Stimulated activated CD8-positive, alpha-beta memory T cell treated with anti-CD3 and anti-CD28 coated beads, Interleukin-4, amount 100 ng/mL, for 4 hours (primary cell): Measurements from ENCODE around the gene FLNB.
"Not testable (repeated sequence)": the region's sequence is repeated elsewhere in the genome, so short reads cannot be mapped to it uniquely, and the experiment has no call there.

Source experiments
- DNase-seq, 2 donors: peaks; one replicate each; pipeline ENCODE4 v3.0.0-alpha.2; 2020; ENCODE audit warnings: low read depth in 2 of 2, low spot score in 1 of 2

FLNB gene

DNA sequence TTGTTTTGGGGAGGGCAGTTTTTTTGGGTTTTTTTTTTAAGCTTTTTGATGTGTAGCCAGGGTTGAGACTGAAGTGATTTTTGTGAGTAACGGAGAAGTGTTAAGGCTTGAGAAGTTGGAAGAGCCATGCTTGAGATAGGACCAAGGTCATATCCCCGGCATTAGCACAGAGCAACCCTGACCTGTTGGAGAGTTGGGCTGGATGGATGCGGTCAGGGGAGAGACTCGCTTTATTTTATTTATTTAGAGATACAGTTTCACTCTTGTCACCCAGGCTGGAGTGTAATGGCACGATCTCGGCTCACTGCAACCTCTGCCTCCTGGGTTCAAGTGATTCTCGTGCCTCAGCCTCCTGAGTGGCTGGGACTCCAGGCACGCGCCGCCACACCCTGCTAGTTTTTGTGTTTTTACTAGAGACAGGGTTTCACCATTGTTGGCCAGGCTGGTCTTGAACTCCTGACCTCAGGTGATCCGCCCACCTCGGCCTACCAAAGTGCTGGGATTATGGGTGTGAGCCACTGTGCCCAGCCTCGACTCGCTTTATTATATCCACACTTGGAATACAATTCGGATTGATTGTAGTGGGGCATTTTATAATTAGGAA, 43.5 kb downstream of the FLNB start:
- not testable (repeated sequence) for DNase-seq

DNA sequence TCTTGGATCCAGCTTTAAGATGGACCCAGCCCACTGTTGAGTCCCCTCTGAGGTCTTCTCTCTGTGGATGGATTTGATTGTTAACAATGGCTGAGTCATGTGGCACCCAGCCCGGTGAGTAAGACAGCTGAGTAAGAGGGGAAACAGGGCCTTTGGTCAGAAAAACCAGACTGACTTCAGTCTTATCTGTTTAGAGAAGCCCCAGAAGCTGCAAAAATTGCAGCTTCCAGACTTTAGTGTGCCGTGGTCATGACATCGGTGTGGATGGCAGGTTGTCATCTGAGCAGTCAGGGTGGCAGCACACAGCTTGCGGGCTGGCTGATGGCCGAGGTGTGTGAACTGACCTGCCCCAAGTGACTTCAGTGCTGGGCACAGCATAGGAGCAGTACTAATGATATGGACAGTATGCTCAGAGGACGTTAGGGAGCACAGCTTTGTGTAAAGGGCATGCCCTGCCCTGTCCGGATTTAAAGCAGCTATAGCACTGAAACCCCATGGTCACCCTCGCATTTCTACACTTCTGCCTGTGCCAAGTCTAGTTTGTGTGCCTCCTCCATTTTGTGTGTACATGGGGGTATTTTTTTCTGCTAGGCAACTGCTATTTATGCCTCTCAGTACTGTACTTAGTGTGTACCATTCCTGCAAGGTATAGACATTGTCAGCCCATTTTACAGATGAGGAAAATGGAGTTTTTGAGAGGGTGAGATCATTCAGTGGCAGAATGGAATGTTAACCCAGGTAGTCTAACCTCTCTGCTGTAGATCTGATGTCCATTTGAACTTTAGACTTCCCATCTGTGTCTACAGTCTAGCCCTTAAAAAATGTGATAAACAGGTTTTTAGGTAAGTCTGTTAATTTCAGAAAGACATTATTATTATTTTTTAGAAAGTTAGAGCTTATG, 44.4 kb downstream of the FLNB start:
- peak in 1 of 2 donors; percentile 8 for DNase-seq

DNA sequence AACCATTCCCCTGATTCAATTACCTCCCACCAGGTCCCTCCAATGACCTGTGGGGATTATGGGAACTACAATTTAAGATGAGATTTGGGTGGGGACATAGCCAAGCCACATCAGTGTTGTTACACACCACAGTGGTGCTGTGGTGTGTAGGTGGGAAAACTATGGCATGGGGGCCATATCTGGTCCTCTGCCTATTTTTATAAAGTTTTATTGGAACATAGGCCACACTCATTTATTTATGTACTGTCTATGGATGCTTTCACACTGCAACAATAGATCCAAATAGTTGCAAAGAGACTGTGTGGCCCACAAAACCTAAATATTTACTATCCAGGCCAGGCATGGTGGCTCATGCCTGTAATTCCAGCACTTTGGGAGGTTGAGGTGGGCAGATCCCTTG, 46.4 kb downstream of the FLNB start:
- DNase-seq = no peak

DNA sequence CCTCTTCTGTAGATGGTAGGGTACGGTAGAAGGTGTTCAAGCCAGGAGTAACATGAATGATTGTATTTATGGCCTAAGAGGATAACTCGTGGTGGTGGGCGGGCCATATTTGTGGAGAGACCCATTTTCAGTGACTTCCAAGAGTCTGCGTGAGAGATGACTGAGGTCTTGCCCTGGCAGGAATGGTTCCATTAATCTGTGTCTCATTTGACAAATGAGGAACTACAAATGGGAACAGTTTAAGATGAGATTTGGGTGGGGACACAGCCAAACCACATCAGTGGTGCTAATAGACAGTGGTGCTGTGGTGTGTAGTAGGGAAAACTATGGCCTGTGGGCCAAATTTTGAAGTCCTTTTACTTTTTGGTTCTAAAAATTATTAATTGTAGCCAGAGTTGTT, 47.1 kb downstream of the FLNB start:
- DNase-seq = no peak

DNA sequence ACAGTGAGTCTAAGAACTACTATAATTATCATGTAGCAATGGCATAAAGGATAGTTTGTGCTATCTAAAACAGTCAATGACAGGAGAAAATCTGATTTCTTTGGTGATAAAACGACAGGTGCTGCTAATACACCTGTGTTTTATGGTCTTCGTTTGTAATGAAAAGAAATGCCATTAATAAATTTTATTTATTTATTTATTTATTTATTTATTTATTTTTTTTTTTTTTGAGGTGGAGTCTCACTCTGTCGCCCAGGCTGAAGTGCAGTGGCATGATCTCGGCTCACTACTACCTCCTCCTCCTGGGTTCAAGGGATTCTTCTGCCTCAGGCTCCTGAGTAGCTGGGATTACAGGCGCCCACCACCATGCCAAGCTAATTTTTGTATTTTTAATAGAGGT, 47.7 kb downstream of the FLNB start:
- DNase-seq = not testable (repeated sequence)

DNA sequence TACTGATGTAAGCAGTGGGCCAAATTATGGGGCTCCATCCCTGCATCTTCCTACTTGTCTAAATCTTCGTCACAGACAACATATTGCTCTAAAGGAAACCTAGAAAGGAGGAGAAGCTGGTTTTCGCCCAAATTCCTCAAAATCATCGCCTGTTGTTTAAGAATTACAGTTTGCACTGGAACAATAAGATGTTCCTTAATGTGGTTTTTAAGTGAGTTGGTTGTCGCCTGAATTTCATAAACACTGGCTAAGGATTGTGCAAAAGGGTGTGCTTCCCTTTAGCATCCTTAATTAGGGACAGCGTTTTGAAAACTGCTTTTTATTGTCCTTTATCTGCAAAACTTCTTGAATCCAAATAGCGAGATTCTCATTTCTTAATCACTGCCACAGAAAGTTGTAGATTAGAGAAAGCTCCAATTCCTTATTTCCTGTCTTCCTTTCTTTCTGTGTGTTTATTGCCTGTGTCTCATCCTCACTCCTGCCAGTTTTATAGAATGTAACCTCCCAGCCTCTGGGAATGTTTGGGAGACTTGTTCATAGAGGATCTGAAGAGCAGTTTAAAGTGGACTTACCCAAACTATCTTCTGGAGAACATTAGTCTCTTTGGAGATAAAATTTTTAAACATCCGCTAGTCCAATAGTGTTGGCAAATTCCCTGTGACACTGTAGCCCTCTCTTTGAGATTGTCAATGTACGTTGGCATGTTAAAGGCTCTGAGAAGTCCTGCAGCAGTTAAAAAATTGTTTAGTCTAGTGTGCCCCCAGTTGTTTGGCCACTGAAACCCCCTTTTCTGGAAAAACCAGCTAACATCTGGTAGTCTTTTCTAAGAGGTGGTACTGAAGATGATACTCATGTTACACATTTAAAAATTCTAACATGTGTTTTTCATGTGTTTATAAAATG, 50.4 kb downstream of the FLNB start:
- no peak for DNase-seq

DNA sequence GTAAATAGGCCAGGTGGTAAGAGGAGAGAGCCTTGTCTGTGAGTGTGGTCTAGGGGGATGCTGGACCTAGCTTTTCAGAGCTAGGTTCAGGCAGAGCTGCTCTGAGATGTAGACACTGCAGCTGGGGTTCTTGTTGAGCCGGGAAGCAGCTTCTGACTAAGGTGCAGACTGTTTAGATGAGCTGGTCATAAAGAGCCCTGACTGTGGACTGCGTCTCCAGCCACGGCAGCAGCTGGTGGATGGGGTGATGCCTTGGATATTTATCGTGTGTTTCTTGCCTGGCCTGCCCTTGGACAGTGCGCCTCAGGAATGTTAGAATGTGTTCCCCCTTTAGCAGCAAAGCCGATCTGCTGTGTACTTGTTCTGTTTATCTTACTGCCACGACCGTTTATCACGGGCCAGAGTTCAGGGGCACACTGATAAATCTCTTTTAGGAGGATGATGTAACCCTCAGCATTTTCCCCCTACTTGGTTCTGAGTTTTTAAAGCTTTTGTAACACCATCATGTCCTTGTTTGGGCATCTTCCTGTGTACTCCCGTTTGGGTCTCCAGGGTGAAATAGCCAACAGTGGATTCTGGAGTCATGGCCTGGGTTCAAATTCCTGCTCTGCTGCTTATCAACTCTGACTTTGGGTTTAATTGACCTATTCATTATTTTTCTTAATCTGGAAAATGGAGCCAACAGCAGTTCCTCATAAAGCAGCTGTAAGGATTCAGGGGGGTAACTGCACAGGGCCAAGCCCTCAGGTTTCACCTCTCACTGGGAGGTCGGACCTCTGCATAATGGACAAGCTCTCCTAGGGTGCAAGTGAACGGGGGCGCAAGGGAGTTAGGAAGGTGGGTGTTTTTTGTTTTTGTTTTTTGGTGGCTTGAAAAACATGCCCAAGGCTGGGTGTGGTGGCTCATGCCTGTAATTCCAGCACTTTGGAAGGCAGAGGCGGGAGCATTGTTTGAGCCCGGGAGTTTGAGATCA, 51.4 kb downstream of the FLNB start:
- DNase-seq = no peak

GRCh38 chr3:58062472-58062871, 54.2 kb downstream of the FLNB start:
- DNase-seq = no peak

DNA sequence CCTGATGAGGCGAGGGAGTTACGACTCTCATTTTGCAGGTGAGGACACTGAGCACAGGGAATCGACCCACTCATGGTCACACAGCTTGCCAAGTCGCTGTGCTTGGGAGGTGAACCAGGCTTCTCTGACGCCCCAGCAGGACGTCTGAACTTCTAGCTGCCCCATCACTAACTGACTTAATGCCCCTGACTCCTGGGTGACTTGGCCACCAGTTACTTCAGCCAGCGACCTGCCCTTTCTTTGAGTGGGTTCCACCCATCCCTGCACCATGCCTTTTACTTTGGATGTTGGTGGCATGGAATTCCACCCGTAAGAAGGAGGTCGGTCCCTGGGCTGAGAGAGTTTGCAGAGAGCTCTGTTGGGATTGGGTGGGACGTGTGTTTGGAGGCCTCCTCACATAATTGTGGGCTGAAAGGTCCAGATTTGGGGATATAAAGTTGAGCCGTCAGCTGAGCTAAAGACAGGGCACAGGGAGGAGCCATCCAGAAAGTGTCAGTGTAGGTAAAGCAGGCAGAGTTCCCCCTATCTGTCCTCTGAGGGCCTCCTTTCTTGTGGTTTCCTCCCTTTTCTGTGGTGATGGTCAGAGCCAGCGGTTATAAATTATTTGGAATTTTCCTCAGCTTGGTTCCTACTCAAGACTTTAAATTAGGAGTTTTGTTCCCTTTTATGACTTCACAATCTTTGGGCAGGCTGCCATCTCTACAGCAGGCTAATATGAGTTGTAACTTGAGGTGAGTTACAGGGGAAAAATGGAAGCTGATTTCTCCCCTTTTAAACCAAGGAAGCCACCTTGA, 55.0 kb downstream of the FLNB start:
- DNase-seq = no peak

GRCh38 chr3:58064923-58065638, 56.9 kb downstream of the FLNB start:
- DNase-seq = no peak

- no peak for DNase-seq
Observed at GRCh38 chr3:58065700-58066167, 57.5 kb downstream of the FLNB start.

DNA sequence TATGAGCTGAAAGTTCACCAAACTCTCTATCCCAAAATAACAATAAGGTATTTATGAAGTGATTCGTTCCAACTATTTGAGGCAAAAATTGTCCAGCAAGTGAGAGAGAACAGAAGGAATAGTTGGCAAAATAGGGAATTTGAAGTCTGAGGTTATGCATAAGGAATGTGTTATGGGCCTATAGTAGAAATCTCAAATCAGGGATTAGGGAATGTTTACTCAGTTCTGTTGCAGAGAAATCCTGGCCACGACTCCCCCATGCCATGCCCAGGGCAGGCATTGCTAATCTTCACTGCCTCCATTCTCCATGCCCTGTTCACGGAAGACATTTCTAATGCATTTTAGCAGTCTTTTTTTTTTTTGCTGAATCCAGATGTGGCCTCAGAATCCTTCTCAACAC, 58.6 kb downstream of the FLNB start:
- DNase-seq = no peak

DNA sequence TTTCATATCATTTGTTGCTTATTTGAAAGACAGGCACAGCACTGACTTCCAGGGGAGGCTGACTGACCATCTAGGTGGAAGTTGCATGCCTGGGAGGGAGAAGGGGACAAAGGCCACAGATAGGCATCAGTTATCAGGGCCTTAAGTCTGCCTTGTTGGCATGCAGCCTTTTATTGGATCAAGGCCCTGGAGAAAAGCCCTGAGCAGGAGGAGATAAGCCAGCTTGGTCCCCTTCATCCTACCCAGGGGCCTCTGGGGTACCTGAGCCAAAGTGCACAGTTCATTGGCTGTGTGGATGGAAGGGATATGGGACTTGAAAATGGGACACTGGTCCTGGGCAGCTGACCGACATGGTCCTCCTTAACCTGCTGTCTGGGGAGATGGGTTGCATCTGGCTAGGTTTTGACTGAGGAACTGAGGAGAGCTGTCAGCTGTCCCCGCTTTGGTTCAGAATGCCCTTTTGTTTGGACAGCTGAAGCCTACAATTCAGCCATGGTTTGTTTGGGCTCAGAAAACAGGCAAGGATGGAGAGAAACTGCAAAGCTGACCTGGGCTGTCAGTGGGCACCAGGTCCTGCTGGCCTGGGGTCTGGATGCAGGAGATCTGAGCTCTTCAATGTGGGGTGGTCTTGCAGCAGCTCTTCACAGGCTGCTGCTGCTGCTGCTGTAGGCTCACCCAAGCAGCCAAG, 60.0 kb downstream of the FLNB start:
- no peak for DNase-seq

GRCh38 chr3:58071480-58071971, 63.3 kb downstream of the FLNB start:
- no peak for DNase-seq

- no peak for DNase-seq
Observed at GRCh38 chr3:58072052-58072762, 64.0 kb downstream of the FLNB start.

DNA sequence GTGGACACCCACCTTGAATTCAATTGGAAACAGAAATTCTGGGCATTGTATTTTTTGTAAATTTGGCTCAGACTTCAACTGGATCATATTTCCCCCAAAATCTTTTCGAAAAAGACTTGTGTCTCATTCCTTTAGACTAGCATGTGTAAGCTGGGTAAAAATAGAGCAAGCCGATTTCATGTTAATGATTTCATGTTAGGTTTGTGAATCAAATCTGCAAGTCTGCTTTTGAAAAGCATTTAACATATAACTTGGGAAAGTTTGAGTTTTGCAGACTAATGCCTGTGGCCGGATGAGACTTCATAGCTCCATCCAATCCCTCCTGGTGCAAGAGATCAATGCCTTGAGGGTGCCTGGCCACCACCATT, 64.5 kb downstream of the FLNB start:
- DNase-seq = no peak

GRCh38 chr3:58073301-58074108, 65.3 kb downstream of the FLNB start:
- no peak for DNase-seq
